ENCODE measurements around the gene LRRC25.
A peak's percentile ranks its signal among the peaks of the same experiment; 100 is the strongest.

The LRRC25 gene

GRCh38 chr19:18390065-18390907 lies 7.1 kb downstream of the LRRC25 start:
- peaks cover 48% of the 10 kb centered on the region for H3K27me3 Mint-ChIP-seq (ENCODE audit: low read depth, poor library complexity)
- H3K4me3 Mint-ChIP-seq = no peak overlapping the region

GRCh38 chr19:18389726-18390064 lies 7.7 kb downstream of the LRRC25 start:
- TF ChIP-seq, protein P1, sequence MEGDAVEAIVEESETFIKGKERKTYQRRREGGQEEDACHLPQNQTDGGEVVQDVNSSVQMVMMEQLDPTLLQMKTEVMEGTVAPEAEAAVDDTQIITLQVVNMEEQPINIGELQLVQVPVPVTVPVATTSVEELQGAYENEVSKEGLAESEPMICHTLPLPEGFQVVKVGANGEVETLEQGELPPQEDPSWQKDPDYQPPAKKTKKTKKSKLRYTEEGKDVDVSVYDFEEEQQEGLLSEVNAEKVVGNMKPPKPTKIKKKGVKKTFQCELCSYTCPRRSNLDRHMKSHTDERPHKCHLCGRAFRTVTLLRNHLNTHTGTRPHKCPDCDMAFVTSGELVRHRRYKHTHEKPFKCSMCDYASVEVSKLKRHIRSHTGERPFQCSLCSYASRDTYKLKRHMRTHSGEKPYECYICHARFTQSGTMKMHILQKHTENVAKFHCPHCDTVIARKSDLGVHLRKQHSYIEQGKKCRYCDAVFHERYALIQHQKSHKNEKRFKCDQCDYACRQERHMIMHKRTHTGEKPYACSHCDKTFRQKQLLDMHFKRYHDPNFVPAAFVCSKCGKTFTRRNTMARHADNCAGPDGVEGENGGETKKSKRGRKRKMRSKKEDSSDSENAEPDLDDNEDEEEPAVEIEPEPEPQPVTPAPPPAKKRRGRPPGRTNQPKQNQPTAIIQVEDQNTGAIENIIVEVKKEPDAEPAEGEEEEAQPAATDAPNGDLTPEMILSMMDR (IDR thresholded peaks at IDR 0.05) = no peak
- DNase-seq = no peak
- Mint-ChIP-seq H3K27me3 (ENCODE audit: low read depth, poor library complexity) (peaks cover 48% of the 10 kb centered on the region), H3K27ac (no peak overlapping the region), H3K36me3 (ENCODE audit: low read depth) (no peaks in the 10 kb centered on the region), H3K4me1 (peaks cover 20% of the 10 kb centered on the region), H3K9me3 (no peaks in the 10 kb centered on the region), H3K4me3 (no peak overlapping the region)

More at GRCh38 chr19:18390065-18390907, 7.1 kb downstream of the LRRC25 start:
- no peaks in the 10 kb centered on the region for H3K36me3 Mint-ChIP-seq (ENCODE audit: low read depth)
- H3K4me1 Mint-ChIP-seq = peaks cover 16% of the 10 kb centered on the region
- TF ChIP-seq, protein P1 (IDR thresholded peaks at IDR 0.05) = no peak
- H3K9me3 Mint-ChIP-seq = no peaks in the 10 kb centered on the region
- no peak for DNase-seq
- H3K27ac Mint-ChIP-seq = no peak overlapping the region

DNA sequence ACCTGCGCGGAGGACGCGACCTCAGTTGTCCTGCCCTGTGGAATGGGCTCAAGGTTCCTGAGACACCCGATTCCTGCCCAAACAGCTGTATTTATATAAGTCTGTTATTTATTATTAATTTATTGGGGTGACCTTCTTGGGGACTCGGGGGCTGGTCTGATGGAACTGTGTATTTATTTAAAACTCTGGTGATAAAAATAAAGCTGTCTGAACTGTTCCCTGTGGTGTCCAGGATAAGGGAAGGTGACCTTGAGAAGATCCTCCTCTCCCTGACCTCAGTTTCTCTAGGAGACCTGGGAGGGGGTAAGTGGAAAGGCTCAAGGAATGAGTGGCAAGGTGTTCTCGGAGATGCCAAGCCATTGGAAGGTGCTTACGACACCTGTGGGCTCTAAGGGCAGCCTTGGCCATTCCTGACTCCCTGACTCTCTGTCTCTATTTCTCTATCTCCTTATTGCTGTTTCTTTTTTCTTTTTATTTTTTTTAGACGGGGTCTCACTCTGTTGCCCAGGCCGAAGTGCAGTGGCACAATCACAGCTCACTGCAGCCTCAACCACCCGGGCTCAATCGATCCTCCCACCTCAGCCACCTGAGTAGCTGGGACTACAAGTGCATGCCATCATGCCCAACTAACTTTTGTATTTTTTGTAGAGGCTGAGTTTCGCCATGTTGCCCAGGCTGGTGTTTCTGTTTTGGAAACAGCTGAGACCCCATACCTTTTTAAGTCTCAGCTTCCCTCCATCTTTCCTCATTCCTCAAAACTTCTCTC lies 8.3 kb downstream of the LRRC25 start:
- Mint-ChIP-seq H3K4me3 (no peak overlapping the region), H3K4me1 (peaks cover 25% of the 10 kb centered on the region), H3K9me3 (no peaks in the 10 kb centered on the region), H3K27ac (no peak overlapping the region), H3K36me3 (ENCODE audit: low read depth) (no peaks in the 10 kb centered on the region), H3K27me3 (ENCODE audit: low read depth, poor library complexity) (peaks cover 52% of the 10 kb centered on the region)
- DNase-seq = no peak
- TF ChIP-seq, protein P1 (IDR thresholded peaks at IDR 0.05) = no peak

DNA sequence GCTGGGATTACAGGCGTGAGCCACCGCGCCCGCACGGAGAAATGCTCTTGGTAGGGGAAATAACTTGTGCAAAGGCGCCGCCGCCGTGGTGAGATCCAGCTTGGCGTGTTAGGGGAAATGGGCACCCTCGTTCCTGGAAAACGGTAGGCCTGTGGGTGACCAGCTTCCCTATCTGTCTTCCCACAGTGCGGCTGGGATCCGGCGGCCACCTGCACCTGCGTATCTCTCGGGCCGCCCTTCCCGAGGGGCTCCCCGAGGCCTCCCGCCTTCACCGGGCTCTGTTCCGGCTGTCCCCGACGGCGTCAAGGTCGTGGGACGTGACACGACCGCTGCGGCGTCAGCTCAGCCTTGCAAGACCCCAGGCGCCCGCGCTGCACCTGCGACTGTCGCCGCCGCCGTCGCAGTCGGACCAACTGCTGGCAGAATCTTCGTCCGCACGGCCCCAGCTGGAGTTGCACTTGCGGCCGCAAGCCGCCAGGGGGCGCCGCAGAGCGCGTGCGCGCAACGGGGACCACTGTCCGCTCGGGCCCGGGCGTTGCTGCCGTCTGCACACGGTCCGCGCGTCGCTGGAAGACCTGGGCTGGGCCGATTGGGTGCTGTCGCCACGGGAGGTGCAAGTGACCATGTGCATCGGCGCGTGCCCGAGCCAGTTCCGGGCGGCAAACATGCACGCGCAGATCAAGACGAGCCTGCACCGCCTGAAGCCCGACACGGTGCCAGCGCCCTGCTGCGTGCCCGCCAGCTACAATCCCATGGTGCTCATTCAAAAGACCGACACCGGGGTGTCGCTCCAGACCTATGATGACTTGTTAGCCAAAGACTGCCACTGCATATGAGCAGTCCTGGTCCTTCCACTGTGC lies 9.1 kb downstream of the LRRC25 start:
- TF ChIP-seq, protein P1 (IDR thresholded peaks at IDR 0.05) = peak; percentile 99
- Mint-ChIP-seq H3K9me3 (no peaks in the 10 kb centered on the region), H3K4me3 (peak overlapping the region; percentile 52), H3K36me3 (ENCODE audit: low read depth) (no peaks in the 10 kb centered on the region), H3K4me1 (peaks cover 26% of the 10 kb centered on the region), H3K27me3 (ENCODE audit: low read depth, poor library complexity) (peaks cover 52% of the 10 kb centered on the region), H3K27ac (no peak overlapping the region)
- peak; percentile 91 for DNase-seq

GRCh38 chr19:18386543-18387271 lies 10.7 kb downstream of the LRRC25 start:
- TF ChIP-seq, protein P1 (IDR thresholded peaks at IDR 0.05) = no peak
- peak overlapping the region; percentile 71 for H3K4me3 Mint-ChIP-seq
- peaks cover 52% of the 10 kb centered on the region for H3K27me3 Mint-ChIP-seq (ENCODE audit: low read depth, poor library complexity)
- DNase-seq = no peak
- H3K27ac Mint-ChIP-seq = no peak overlapping the region
- H3K9me3 Mint-ChIP-seq = no peaks in the 10 kb centered on the region
- no peaks in the 10 kb centered on the region for H3K36me3 Mint-ChIP-seq (ENCODE audit: low read depth)
- H3K4me1 Mint-ChIP-seq = peaks cover 38% of the 10 kb centered on the region

All from nephron progenitor cell (in vitro differentiated cells).